GM23248 (cell line): ENCODE data around the gene NAIF1. TPM values are rescaled to one million over a fixed set of nuclear protein-coding genes. Genes with fewer than 3 reads are reported as not detected.
A peak's percentile ranks its signal among the peaks of the same experiment; 100 is the strongest.

ENCODE experiments used
- DNase-seq: peaks from one replicate; pipeline ENCODE4 v3.0.0-alpha.2; 2015
- H2AFZ ChIP-seq: fragments of 200-600 bp; sonication (generic); 2 replicates; pipeline ENCODE4 v1.6.1; 2016; ENCODE audit warnings: antibody characterized with exemption
- H3F3A ChIP-seq: fragments of 200-600 bp; sonication (generic); 2 replicates; pipeline ENCODE4 v1.6.1; 2016; ENCODE audit warnings: mild to moderate bottlenecking, antibody characterized with exemption, mixed run types; ENCODE audit not compliant: insufficient read depth
- H3K27ac ChIP-seq: fragments of 200-600 bp; sonication (generic); 2 replicates; pipeline ENCODE4 v1.5.1; 2016; ENCODE audit warnings: mild to moderate bottlenecking
- H3K27me3 ChIP-seq: fragments of 200-600 bp; sonication (generic); replicated peaks from 2 replicates; pipeline ENCODE4 v1.6.1; 2016; ENCODE audit warnings: mild to moderate bottlenecking; ENCODE audit not compliant: insufficient read depth
- H3K36me3 ChIP-seq: fragments of 200-600 bp; sonication (generic); 2 replicates; pipeline ENCODE4 v1.6.1; 2016; ENCODE audit warnings: low read depth, mild to moderate bottlenecking
- H3K4me1 ChIP-seq: fragments of 200-600 bp; sonication (generic); 2 replicates; pipeline ENCODE4 v1.6.1; 2016; ENCODE audit warnings: mild to moderate bottlenecking; ENCODE audit not compliant: insufficient read depth
- H3K4me2 ChIP-seq: fragments of 200-600 bp; sonication (generic); one replicate; pipeline ENCODE4 v1.6.1; 2016; ENCODE audit warnings: mild to moderate bottlenecking; ENCODE audit not compliant: unreplicated experiment
- H3K4me3 ChIP-seq: fragments of 200-600 bp; sonication (generic); 2 replicates; pipeline ENCODE4 v1.5.1; 2016; ENCODE audit warnings: mild to moderate bottlenecking
- H3K79me2 ChIP-seq: fragments of 200-600 bp; sonication (generic); 2 replicates; pipeline ENCODE4 v1.6.1; 2016; ENCODE audit warnings: mild to moderate bottlenecking; ENCODE audit not compliant: insufficient read depth
- H3K9ac ChIP-seq: fragments of 200-600 bp; sonication (generic); 2 replicates; pipeline ENCODE4 v1.6.1; 2016; ENCODE audit warnings: mild to moderate bottlenecking
- H3K9me2 ChIP-seq: fragments of 200-600 bp; sonication (generic); 2 replicates; pipeline ENCODE4 v1.6.1; 2016; ENCODE audit warnings: mixed run types, mild to moderate bottlenecking, moderate library complexity; ENCODE audit not compliant: insufficient read depth
- H3K9me3 ChIP-seq: fragments of 200-600 bp; sonication (generic); one replicate; pipeline ENCODE4 v1.6.1; 2017; ENCODE audit warnings: low read depth
- H4K20me1 ChIP-seq: fragments of 200-600 bp; sonication (generic); 2 replicates; pipeline ENCODE4 v1.6.0; 2016; ENCODE audit not compliant: insufficient read depth
- EZH2 ChIP-seq: fragments of 200-600 bp; sonication (generic); IDR thresholded peaks from 2 replicates; pipeline ENCODE4 v1.6.1; 2018; ENCODE audit warnings: antibody characterized with exemption, mild to moderate bottlenecking; ENCODE audit not compliant: insufficient read depth, poor library complexity, severe bottlenecking
- EZH2phosphoT487 ChIP-seq: fragments of 200-600 bp; sonication (generic); IDR thresholded peaks from 2 replicates; pipeline ENCODE4 v1.6.1; 2018; ENCODE audit warnings: antibody characterized with exemption, moderate library complexity, mild to moderate bottlenecking, low read depth; ENCODE audit not compliant: insufficient read depth
- WGBS, 2 experiments: methylation state at CpG; one replicate each; pipeline ENCODE4 v1.1.6; 2015 to 2017; ENCODE audit warnings: low lambda C conversion rate in 2 of 2, low coverage in 1 of 2; ENCODE audit errors: missing lambda C conversion rate in 2 of 2; 5-methylcytosine and 5-hydroxymethylcytosine counted together
- in situ Hi-C: fragments of 300-500 bp; cut with MboI; formaldehyde crosslinking; loops from 2 replicates; pipeline ENCODE4 v1.15.0; 2020
- polyA plus RNA-seq: library from polyadenylated mRNA; unstranded; fragments of >200 nt; fragmentation: Nextera tagmentation; extraction: Ambion mirVana; gene quantifications from 2 replicates; pipeline ENCODE4 v1.2.1, GENCODE V29; 2016
- total RNA-seq: library from RNA; depleted of rRNA; stranded (reverse); fragments of >200 nt; shearing (Covaris generic); gene quantifications from 2 replicates; pipeline ENCODE4 v1.2.3, GENCODE V29; 2014

The NAIF1 gene
- total and polyA plus RNA-seq, 2 experiments from 2014 or later = 4.8 to 9.5 TPM

DNA sequence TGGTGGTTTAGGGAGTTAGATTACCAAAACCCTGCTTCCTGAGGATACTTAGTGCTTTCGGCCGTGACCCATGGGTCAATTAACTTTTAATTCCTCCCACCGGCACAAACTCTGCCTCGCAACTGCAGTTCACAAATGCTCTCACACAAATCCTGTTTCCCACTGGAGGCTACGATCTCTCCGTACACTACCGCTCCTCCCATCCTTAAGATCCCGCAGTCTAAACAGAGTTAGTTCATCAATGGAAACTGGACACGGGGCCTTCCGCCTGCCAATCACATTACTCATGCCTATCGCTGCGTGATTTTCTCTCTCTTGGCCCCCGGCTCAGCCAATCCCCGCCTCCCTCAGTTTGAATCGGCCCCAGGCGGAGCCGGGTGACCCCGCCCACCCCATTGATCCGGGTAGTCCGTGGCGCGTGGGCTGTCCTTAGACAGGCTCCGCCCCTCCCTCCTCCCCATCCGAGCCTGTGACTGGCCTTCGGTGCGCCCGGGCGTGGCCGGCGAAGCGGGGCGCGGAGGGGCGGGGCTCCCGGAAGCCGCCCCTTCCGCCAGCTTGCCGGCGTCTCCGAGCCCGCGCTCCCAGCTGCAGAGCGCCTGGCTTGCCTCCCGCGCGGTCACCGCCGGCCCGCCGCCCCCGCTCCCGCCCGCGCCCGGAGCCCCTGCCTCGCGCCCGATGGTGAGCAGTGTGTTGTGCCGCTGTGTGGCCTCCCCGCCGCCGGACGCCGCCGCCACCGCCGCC lies 695 bp upstream of the NAIF1 start, which contains the start of gene SLC25A25:
TSS of gene SLC25A25 (plus strand) at position 588 of the 741 bp plus-strand sequence. CDS start at position 676, 88 bp downstream.
- H3K9me2 ChIP-seq = no peaks in the 10 kb centered on the region
- H3K79me2 ChIP-seq = peaks cover 67% of the 10 kb centered on the region
- DNase-seq = peak; percentile 99
- H3K4me3 ChIP-seq = peak within 1 kb of the TSS; percentile 88
- no peak for TF ChIP-seq EZH2
- no peak for TF ChIP-seq EZH2phosphoT487
- H3F3A ChIP-seq = peaks cover 22% of the 10 kb centered on the region
- in situ Hi-C loops = no loop called here
- peak within 1 kb of the TSS; percentile 99 for H3K27ac ChIP-seq
- H3K36me3 ChIP-seq = no peaks in the 10 kb centered on the region
- peaks cover 38% of the 10 kb centered on the region for H3K4me1 ChIP-seq
- peak within 1 kb of the TSS; percentile 94 for H3K9ac ChIP-seq
- H3K27me3 ChIP-seq = no peaks in the 10 kb centered on the region
- no peaks in the 10 kb centered on the region for H4K20me1 ChIP-seq
- 1% methylated on average over 33 to 65 of the region's 67 CpGs for WGBS, 2 experiments
- peak within 1 kb of the TSS; percentile 89 for H2AFZ ChIP-seq
- no peaks in the 10 kb centered on the region for H3K9me3 ChIP-seq
- H3K4me2 ChIP-seq = peak within 1 kb of the TSS; percentile 95

DNA sequence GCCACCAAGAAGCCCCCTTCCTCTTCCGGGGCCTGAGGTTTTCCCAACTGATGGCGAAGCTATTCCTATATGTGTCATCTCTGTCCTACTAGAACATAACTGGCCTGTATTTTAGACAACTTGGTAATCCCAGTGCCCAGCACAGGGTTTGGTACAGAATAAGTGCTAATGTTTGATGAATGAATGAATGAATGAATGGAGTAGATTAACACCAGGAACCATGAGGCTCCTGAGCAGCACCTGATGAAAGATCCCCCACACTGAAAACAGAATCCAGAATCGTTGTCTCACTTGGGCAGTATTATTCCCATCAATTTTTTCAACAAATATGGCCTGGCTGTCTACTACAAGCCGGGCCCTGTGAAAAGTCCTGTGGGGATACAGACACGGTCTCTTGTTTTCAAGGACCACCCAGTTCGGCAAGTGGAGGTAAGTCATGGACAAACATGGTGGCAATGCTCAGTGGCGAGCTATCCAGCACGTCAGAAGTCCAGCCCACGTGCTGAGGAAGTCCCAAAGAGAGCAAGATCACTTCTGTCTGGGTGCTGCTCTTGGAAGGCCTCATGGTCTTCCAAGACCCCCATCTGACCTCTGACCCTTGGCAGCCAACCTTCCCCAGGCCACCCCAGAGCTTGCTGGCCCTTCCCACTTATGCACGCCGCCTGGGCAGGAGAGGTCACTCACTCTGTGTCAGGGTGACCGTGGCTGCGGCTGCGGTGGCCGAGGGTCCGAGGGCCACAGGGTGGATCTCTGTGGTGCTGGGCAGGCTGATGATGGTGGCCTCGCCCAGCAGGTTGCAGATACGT lies 1.0 kb downstream of the NAIF1 start:
- Histone ChIP-seq H3K9me3 (no peaks in the 10 kb centered on the region), H3K79me2 (peaks cover 52% of the 10 kb centered on the region), H3K4me1 (peaks cover 21% of the 10 kb centered on the region), H3K27ac (no peak overlapping the region), H3F3A (peaks cover 11% of the 10 kb centered on the region), H3K36me3 (no peaks in the 10 kb centered on the region), H2AFZ (no peak overlapping the region), H3K27me3 (no peaks in the 10 kb centered on the region), H3K9ac (no peak overlapping the region), H3K4me3 (peak overlapping the region; percentile 78), H3K9me2 (no peaks in the 10 kb centered on the region), H4K20me1 (no peaks in the 10 kb centered on the region), H3K4me2 (peak overlapping the region; percentile 84)
- TF ChIP-seq EZH2phosphoT487 (no peak), EZH2 (no peak)
- WGBS, 2 experiments = 95 to 97% methylated on average over 17 to 18 of the region's 18 CpGs
- in situ Hi-C loops = no loop called here
- DNase-seq = no peak

DNA sequence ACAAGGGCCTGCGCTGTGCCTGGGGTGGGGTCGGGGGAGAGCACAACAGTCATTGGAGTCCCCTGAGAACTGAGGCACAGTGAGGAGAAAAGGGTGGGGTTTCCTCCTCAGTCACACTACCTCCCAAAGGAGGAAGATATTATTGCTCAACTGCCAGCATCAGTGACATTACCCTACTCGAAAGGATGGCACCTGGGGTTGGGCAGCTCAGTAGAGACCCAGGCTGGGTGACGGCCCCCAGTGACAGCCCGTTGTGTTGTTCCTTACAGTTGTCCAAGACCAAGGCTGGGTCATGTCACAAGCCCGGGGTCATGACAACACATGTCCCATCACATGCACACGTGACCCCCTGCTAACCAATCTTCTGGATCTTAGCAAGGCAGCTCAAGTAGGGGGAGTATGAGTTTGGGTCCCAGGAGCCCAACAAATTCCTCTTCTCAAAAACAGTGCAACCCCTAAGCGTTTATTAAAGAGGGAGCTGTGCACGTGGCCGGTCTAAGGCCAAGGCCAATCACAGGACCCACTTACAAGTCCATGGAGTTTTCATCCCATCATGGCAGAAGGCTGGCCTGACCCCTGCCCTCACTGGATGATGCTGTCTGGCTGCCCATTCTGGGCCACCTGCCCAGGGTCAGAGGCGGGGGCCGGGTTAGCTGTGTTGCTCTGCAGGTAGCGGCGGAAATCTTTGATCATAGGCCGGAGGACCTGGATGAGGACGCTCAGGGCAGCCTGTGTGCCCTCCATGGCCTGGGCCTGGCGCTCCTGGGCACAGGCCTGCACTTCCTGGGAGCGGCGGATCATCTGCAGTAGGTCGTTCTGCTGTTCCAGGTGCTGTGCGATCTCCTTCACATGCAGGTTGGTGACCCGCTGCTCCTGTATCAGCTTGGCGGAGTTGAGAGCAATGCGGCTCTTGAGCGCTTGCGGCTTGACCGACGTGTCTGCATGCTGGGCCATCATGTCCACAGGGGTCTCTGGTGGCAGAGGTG lies 4.0 kb downstream of the NAIF1 start:
- no peak overlapping the region for H2AFZ ChIP-seq
- no peak for TF ChIP-seq EZH2
- no peak for TF ChIP-seq EZH2phosphoT487

DNA sequence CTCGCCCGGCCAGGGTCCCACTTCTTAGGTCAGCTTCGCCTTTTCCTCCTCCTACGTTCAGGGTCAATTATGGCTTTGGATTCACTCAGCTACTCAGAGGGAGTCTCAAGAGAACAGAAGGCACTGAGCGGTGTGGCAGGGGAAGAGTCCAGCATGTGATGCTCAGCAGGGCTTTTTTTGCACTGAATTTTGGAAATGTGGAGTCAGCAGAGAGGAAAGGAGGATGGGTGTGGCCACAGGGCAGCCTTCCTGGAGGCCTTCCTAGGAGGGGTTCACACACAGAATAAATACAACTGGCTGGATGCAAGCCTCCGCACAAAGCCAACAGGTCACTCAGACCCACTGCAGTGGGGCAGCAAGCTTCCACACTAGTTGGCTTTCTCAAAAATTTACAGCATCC lies 4.8 kb downstream of the NAIF1 start:
- Histone ChIP-seq H3K4me3 (no peak overlapping the region), H3K36me3 (no peaks in the 10 kb centered on the region), H3K27ac (no peak overlapping the region), H3K9ac (no peak overlapping the region), H3K4me1 (peaks cover 12% of the 10 kb centered on the region), H3K79me2 (peaks cover 27% of the 10 kb centered on the region), H4K20me1 (no peaks in the 10 kb centered on the region), H3K9me3 (no peaks in the 10 kb centered on the region), H2AFZ (no peak overlapping the region), H3K27me3 (no peaks in the 10 kb centered on the region), H3K9me2 (no peaks in the 10 kb centered on the region), H3F3A (no peaks in the 10 kb centered on the region), H3K4me2 (no peak overlapping the region)
- WGBS, 2 experiments = 57 to 68% methylated on average over 6 of the region's 6 CpGs
- in situ Hi-C loops = no loop called here
- TF ChIP-seq EZH2 (no peak), EZH2phosphoT487 (no peak)
- no peak for DNase-seq

More for the DNA sequence above, 4.0 kb downstream of the NAIF1 start:
- WGBS, 2 experiments = 93 to 95% methylated on average over 28 of the region's 28 CpGs
- Histone ChIP-seq H3K4me3 (no peak overlapping the region), H3K9ac (no peak overlapping the region), H3K4me2 (no peak overlapping the region), H3K27me3 (no peaks in the 10 kb centered on the region), H3K4me1 (peaks cover 12% of the 10 kb centered on the region), H3K36me3 (no peaks in the 10 kb centered on the region), H3K9me2 (no peaks in the 10 kb centered on the region), H3K9me3 (no peaks in the 10 kb centered on the region), H3F3A (no peaks in the 10 kb centered on the region), H3K79me2 (peaks cover 27% of the 10 kb centered on the region), H4K20me1 (no peaks in the 10 kb centered on the region), H3K27ac (no peak overlapping the region)
- no peak for DNase-seq
- in situ Hi-C loops = no loop called here
